OCI-LY7 (cell line): ENCODE data around the gene NODAL. TPM values are rescaled to one million over a fixed set of nuclear protein-coding genes. Genes with fewer than 3 reads are reported as not detected.

Experiments used
- BruUV-seq: library from RNA; stranded (reverse); fragments of 400-500 nt; replicated peaks from 2 replicates; lab custom pipeline; 2021; lab: Mats Ljungman, UMichigan
- CTCF ChIA-PET: fragments of 300-600 bp; sonication (Branson Sonifier 250); formaldehyde crosslinking; loops from one replicate; lab custom pipeline; 2022; ENCODE audit warnings: antibody characterized with exemption; ENCODE audit not compliant: unreplicated experiment; lab: Charles Lee
- POLR2A ChIA-PET: fragments of 300-600 bp; sonication (Branson Sonifier 250); formaldehyde crosslinking; loops from one replicate; lab custom pipeline; 2022; ENCODE audit warnings: antibody characterized with exemption; lab: Charles Lee
- DNase-seq: peaks from one replicate; pipeline ENCODE4 v3.0.0-alpha.2; 2015; ENCODE audit warnings: low spot score
- H2AFZ ChIP-seq: fragments of 200-600 bp; sonication (generic), shearing (Covaris generic); 2 replicates; pipeline ENCODE4 v1.6.1; 2014; ENCODE audit warnings: mild to moderate bottlenecking, antibody characterized with exemption, low read length, moderate library complexity
- H3K27ac ChIP-seq: fragments of 200-600 bp; sonication (generic); 2 replicates; pipeline ENCODE4 v1.5.1; 2014; ENCODE audit warnings: mixed run types, low read depth, mild to moderate bottlenecking, moderate library complexity, low read length, inconsistent platforms; ENCODE audit not compliant: poor library complexity, severe bottlenecking
- H3K36me3 ChIP-seq: fragments of 200-600 bp; sonication (generic); 2 replicates; pipeline ENCODE4 v1.6.1; 2014; ENCODE audit warnings: mild to moderate bottlenecking, antibody characterized with exemption, low read length, moderate library complexity, mixed read lengths; ENCODE audit not compliant: insufficient read depth
- H3K4me1 ChIP-seq: fragments of 200-600 bp; sonication (generic); 2 replicates; pipeline ENCODE4 v1.5.1; 2014; ENCODE audit warnings: mild to moderate bottlenecking, low read length; ENCODE audit not compliant: insufficient read depth, poor library complexity, severe bottlenecking
- H3K4me2 ChIP-seq: fragments of 200-600 bp; sonication (generic); 2 replicates; pipeline ENCODE4 v1.6.1; 2014; ENCODE audit warnings: mild to moderate bottlenecking, low read length
- H3K4me3 ChIP-seq: fragments of 200-600 bp; sonication (generic); 2 replicates; pipeline ENCODE4 v1.5.1; 2014; ENCODE audit warnings: mild to moderate bottlenecking, low read depth, low read length; ENCODE audit not compliant: poor library complexity, severe bottlenecking
- H3K79me2 ChIP-seq: fragments of 200-600 bp; sonication (generic); 2 replicates; pipeline ENCODE4 v1.6.1; 2016; ENCODE audit warnings: low read depth, mild to moderate bottlenecking, low read length, moderate library complexity, mixed read lengths; ENCODE audit not compliant: insufficient read depth
- H3K9me2 ChIP-seq: fragments of 200-600 bp; sonication (generic); 2 replicates; pipeline ENCODE4 v1.6.1; 2016; ENCODE audit warnings: mild to moderate bottlenecking, low read length, mixed read lengths; ENCODE audit not compliant: insufficient read depth
- H3K9me3 ChIP-seq: fragments of 200-600 bp; sonication (generic); 2 replicates; pipeline ENCODE4 v1.6.1; 2014; ENCODE audit warnings: mild to moderate bottlenecking, mixed run types, low read length, mixed read lengths
- H4K20me1 ChIP-seq: fragments of 200-600 bp; sonication (generic); 2 replicates; pipeline ENCODE4 v1.6.1; 2014; ENCODE audit warnings: mild to moderate bottlenecking, antibody characterized with exemption, low read length, moderate library complexity, mixed read lengths; ENCODE audit not compliant: insufficient read depth
- EZH2phosphoT487 ChIP-seq: fragments of 200-600 bp; sonication (generic); IDR thresholded peaks from 2 replicates; pipeline ENCODE4 v1.6.1; 2018; ENCODE audit warnings: low read depth, borderline replicate concordance, mild to moderate bottlenecking, mixed run types, antibody characterized with exemption, low read length, moderate library complexity, mixed read lengths
- intact Hi-C: fragments of 100-400 bp; cut with micrococcal nuclease; formaldehyde crosslinking; loops from one replicate; pipeline ENCODE4 v1.10.0; 2022; ENCODE audit not compliant: unreplicated experiment
- total RNA-seq, 2 experiments: library from RNA; depleted of rRNA in 1 of 2; stranded (reverse); fragments of >200 nt in 1 of 2; shearing (Covaris generic) in 1 of 2; gene quantifications; 2 replicates each; pipeline ENCODE4 v1.2.3, GENCODE V29; 2014 to 2022
- TF ChIP-seq, protein P1 (sequence below): fragments of 200-600 bp; sonication (generic); conservative IDR thresholded peaks from 2 replicates; pipeline ENCODE4 v1.5.1; 2014; ENCODE audit warnings: mild to moderate bottlenecking, antibody characterized with exemption, low read length, moderate library complexity, mixed read lengths

Gene NODAL
- total RNA-seq, 2 experiments from 2014 or later, result not detected

GRCh38 chr10:70477661-70478162 is 36.2 kb upstream of the NODAL start:
- Histone ChIP-seq H2AFZ (peak overlapping the region; percentile 43; the same call in 1 of the 2 replicates), H3K9me3 (no peaks in the 10 kb centered on the region), H3K36me3 (peaks cover 33% of the 10 kb centered on the region), H3K4me2 (peak overlapping the region; percentile 82), H3K4me1 (peaks cover 60% of the 10 kb centered on the region), H4K20me1 (peaks cover 21% of the 10 kb centered on the region; the same call in 1 of the 2 replicates), H3K27ac (peak overlapping the region; percentile 74), H3K9me2 (no peaks in the 10 kb centered on the region), H3K79me2 (peaks cover 40% of the 10 kb centered on the region), H3K4me3 (peak overlapping the region; percentile 95)
- TF ChIP-seq, protein P1, sequence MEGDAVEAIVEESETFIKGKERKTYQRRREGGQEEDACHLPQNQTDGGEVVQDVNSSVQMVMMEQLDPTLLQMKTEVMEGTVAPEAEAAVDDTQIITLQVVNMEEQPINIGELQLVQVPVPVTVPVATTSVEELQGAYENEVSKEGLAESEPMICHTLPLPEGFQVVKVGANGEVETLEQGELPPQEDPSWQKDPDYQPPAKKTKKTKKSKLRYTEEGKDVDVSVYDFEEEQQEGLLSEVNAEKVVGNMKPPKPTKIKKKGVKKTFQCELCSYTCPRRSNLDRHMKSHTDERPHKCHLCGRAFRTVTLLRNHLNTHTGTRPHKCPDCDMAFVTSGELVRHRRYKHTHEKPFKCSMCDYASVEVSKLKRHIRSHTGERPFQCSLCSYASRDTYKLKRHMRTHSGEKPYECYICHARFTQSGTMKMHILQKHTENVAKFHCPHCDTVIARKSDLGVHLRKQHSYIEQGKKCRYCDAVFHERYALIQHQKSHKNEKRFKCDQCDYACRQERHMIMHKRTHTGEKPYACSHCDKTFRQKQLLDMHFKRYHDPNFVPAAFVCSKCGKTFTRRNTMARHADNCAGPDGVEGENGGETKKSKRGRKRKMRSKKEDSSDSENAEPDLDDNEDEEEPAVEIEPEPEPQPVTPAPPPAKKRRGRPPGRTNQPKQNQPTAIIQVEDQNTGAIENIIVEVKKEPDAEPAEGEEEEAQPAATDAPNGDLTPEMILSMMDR, result no peak
- no peak for TF ChIP-seq EZH2phosphoT487
- peak; percentile 85 for DNase-seq
- POLR2A ChIA-PET, result interaction anchor here (1.0 to 5.8 kb wide), 6 partner anchors 9 to 83 kb away, joined by 3 to 35 read pairs (median 4); no protein-coding TSS in a partner anchor
- intact Hi-C loops, result no loop called here
- no TSS peak for BruUV-seq
- CTCF ChIA-PET, result no interaction called here

GRCh38 chr10:70476249-70477035 is 35.0 kb upstream of the NODAL start:
- intact Hi-C loops, result no loop called here
- H2AFZ ChIP-seq, result no peak overlapping the region
- ChIA-PET POLR2A (interaction anchor here (1.0 to 5.8 kb wide), 4 partner anchors 10 to 67 kb away, joined by 4 to 35 read pairs (median 6); no protein-coding TSS in a partner anchor), CTCF (no interaction called here)
- TF ChIP-seq EZH2phosphoT487, result no peak
- TF ChIP-seq, protein P1, result no peak
- no peaks in the 10 kb centered on the region for H3K9me2 ChIP-seq
- H4K20me1 ChIP-seq, result peaks cover 11% of the 10 kb centered on the region; the same call in 1 of the 2 replicates
- peaks cover 47% of the 10 kb centered on the region for H3K4me1 ChIP-seq
- H3K79me2 ChIP-seq, result peaks cover 27% of the 10 kb centered on the region
- peaks cover 21% of the 10 kb centered on the region for H3K36me3 ChIP-seq
- peak overlapping the region; percentile 82; the same call in 1 of the 2 replicates for H3K4me2 ChIP-seq
- DNase-seq, result no peak
- BruUV-seq, result no TSS peak
- H3K27ac ChIP-seq, result no peak overlapping the region
- no peak overlapping the region for H3K4me3 ChIP-seq
- no peaks in the 10 kb centered on the region for H3K9me3 ChIP-seq
